GM12874 (cell line): ENCODE results near the gene MVB12B.

ENCODE experiments used
- TF ChIP-seq, protein P1 (sequence below): IDR thresholded peaks from 2 replicates; pipeline ENCODE4 v1.5.1; 2011; ENCODE audit warnings: low read depth, mild to moderate bottlenecking, control low read depth, low read length, moderate library complexity; ENCODE audit not compliant: insufficient read depth

Gene MVB12B

DNA sequence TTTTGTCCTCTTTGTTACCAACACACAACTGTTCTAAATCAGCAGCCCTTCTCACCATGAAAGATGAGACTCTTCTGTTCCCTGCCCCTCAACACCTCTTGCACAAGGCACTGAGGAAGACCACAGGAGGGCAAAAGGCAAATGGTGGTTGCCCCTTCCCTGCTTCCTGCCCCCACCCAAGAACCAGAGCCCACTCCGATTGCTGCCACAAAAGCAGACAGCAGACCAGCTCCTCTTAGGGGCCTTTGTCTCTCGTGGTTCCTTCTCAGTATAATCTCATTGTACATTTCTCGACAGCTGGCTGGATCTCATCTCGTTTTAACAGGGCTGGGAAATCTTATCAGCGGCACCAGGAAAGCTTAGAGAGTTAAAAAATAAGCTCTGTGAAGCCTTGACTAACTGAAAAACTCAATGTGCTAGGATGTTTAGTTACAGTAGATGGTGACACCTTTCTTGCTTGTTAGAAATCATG lies 1.1 kb downstream of the MVB12B start:
- TF ChIP-seq, protein P1, sequence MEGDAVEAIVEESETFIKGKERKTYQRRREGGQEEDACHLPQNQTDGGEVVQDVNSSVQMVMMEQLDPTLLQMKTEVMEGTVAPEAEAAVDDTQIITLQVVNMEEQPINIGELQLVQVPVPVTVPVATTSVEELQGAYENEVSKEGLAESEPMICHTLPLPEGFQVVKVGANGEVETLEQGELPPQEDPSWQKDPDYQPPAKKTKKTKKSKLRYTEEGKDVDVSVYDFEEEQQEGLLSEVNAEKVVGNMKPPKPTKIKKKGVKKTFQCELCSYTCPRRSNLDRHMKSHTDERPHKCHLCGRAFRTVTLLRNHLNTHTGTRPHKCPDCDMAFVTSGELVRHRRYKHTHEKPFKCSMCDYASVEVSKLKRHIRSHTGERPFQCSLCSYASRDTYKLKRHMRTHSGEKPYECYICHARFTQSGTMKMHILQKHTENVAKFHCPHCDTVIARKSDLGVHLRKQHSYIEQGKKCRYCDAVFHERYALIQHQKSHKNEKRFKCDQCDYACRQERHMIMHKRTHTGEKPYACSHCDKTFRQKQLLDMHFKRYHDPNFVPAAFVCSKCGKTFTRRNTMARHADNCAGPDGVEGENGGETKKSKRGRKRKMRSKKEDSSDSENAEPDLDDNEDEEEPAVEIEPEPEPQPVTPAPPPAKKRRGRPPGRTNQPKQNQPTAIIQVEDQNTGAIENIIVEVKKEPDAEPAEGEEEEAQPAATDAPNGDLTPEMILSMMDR = no peak

GRCh38 chr9:126328407-126328806 lies 1.8 kb downstream of the MVB12B start:
- TF ChIP-seq, protein P1 = no peak

- TF ChIP-seq, protein P1 = no peak
Measured at GRCh38 chr9:126329476-126330275, 3.0 kb downstream of the MVB12B start.

DNA sequence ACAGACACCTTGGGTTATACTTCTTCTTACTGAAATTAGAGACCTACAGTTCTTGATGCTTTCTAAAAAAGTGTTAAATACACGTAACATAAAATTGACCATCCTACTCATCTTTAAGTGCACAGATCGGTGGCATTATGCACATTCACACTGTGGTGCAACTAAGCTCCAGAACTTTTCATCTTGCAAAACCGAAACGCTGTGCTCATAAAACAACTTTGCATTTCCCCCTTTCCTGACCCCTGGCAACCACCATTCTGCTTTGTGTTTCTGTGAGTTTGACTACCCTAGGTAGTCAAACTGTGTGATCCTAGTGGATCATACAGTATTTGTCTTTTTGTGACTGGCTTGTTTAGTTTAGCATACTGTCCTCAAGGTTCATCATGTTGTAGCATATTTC lies 3.9 kb downstream of the MVB12B start:
- TF ChIP-seq, protein P1 = no peak

DNA sequence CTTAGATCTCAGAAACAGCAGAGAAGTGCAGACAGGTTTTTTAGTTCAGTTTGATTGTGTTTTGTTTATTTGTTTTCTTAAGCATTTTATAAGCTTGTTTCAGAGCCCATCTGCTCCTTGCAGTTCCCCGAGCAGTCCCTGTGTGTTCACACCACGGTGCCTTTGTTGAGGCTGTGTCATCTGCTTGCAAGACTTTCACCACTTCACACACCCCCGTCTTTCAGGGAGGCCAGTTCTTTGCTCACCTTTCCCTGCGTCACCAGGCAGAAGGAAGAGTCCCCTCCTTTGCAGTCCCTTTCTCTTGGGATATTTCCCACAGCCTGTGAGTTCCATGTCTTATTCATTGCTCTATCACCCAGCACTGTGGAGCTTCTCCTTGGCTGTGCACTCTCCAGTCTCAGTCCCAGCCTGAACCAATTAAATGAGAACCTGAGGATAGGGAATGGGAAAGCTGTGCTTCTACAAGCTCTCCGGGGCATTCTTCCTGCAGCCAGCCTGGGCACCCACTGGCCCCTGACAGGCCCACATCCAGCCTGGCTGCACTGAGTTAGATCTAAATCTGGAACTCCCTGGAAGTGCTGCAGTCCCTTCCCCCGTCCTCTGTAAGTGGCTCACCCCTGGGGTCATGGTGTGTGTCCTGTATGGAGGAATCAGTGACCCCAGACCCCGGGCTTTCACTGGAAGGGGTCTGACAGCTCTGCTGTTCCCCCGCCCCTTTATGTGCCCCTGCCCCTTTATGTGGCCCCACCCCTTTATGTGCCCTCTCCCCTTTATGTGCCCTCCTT lies 5.5 kb downstream of the MVB12B start:
- TF ChIP-seq, protein P1 = no peak

DNA sequence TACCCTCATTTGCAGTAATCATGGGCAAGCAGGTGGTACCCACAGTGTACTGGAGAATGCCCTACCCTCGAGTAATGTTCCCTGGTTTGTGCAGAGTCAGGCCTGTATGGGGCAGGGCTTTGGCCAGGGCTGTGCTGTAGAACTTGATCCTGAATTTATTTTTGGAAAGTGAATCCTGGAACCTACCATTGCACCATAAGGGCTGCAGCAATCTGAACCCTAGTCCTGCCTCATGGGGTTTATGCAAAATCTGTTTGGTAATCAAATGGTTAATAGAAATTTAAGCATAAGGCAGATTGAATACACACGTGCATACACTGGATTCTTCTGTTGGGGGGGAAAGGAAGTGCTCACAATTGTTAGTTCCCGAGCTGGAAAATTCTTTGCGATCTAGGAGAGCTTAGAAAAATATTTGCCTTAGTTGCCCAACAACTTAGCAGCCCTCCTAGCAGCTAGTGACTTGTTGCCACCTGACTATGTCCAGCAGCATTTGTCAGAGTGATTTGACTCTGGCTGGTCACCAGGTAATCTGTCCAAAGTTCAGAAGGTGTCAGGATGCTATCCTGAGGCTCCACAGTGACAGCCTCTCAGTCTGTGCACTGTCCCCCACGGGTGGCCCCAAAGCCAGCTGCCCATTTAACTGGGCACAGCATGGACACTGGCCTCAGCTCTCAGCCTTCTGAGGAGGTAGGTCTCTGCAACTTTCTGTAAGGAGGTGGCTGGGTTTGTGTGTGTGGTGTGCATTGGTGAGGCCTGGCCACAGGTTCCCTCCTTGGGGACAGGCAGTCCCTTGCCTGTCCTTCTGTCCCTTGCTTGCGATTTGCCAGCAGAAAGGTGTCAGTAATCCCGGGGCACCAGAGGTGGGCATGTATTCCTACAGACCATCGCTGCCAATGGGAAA lies 8.3 kb downstream of the MVB12B start:
- TF ChIP-seq, protein P1 = no peak
